ENCODE results near the gene SURF4.

SURF4 gene

GRCh38 chr9:133405508-133406438 is 29.9 kb upstream of the SURF4 start:
- in situ Hi-C loops (cut with MboI; ENCODE audit: low sequenced_read_pairs, unreplicated experiment), result no loop called here
- no peak for DNase-seq (ENCODE audit: low spot score)
- TF ChIP-seq CTCF (IDR thresholded peaks at IDR 0.05; ENCODE audit: borderline replicate concordance, control extremely low read depth, extremely low read depth, insufficient read depth, missing control alignments), result no peak

GRCh38 chr9:133404454-133405002 is 28.7 kb upstream of the SURF4 start:
- no peak for DNase-seq (ENCODE audit: low spot score)
- no peak for TF ChIP-seq CTCF (IDR thresholded peaks at IDR 0.05; ENCODE audit: borderline replicate concordance, control extremely low read depth, extremely low read depth, insufficient read depth, missing control alignments)
- in situ Hi-C loops (cut with MboI; ENCODE audit: low sequenced_read_pairs, unreplicated experiment), result no loop called here

- peak; percentile 66 for DNase-seq (ENCODE audit: low spot score)
- in situ Hi-C loops (cut with MboI; ENCODE audit: low sequenced_read_pairs, unreplicated experiment), result no loop called here
Observed at GRCh38 chr9:133403766-133404453, 28.1 kb upstream of the SURF4 start.

GRCh38 chr9:133402689-133403088 is 26.8 kb upstream of the SURF4 start:
- in situ Hi-C loops (cut with MboI; ENCODE audit: low sequenced_read_pairs, unreplicated experiment), result no loop called here
- DNase-seq (ENCODE audit: low spot score), result no peak
- TF ChIP-seq CTCF (IDR thresholded peaks at IDR 0.05; ENCODE audit: borderline replicate concordance, control extremely low read depth, extremely low read depth, insufficient read depth, missing control alignments), result no peak

More at GRCh38 chr9:133403766-133404453, 28.1 kb upstream of the SURF4 start:
- TF ChIP-seq CTCF (IDR thresholded peaks at IDR 0.05; ENCODE audit: borderline replicate concordance, control extremely low read depth, extremely low read depth, insufficient read depth, missing control alignments), result peak; percentile 53

- TF ChIP-seq CTCF (IDR thresholded peaks at IDR 0.05; ENCODE audit: borderline replicate concordance, control extremely low read depth, extremely low read depth, insufficient read depth, missing control alignments), result no peak
- no peak for DNase-seq (ENCODE audit: low spot score)
- in situ Hi-C loops (cut with MboI; ENCODE audit: low sequenced_read_pairs, unreplicated experiment), result no loop called here
Observed at GRCh38 chr9:133401588-133401987, 25.7 kb upstream of the SURF4 start.

- in situ Hi-C loops (cut with MboI; ENCODE audit: low sequenced_read_pairs, unreplicated experiment), result no loop called here
- TF ChIP-seq CTCF (IDR thresholded peaks at IDR 0.05; ENCODE audit: borderline replicate concordance, control extremely low read depth, extremely low read depth, insufficient read depth, missing control alignments), result no peak
- DNase-seq (ENCODE audit: low spot score), result no peak
Observed at GRCh38 chr9:133400292-133400691, 24.4 kb upstream of the SURF4 start.
